ENCODE data around the gene SPG11. TPM values are rescaled to one million over a fixed set of nuclear protein-coding genes. Genes with fewer than 3 reads are reported as not detected.

SPG11 gene
- total and polyA plus RNA-seq, 8 donors = 72.6 to 92.5 (median 83.2) TPM

DNA sequence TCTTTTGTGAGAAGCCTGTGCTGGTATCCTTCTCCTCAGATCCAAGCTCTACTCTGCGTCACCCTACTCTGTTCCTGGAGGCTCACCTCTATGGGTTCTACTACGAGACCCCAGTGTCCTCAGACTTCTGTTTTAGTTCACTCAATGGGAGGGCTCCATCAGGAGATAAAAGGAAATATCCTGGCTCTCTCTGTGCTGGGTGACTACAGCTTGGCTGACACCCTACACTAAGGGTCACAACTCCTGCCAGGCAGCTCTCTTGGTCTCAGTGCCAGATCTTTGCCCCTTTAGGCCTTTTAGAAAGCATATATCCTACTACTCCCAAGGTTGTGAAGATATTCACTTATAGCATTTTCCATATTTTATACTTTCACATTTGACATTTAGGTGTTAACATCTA lies 46.5 kb downstream of the SPG11 start:
- ATAC-seq (no peak), DNase-seq (no peak)
- Histone ChIP-seq H3K36me3 (peaks cover 0 to 100% of the 10 kb centered on the region in 2 donors), H3K4me3 (no peak overlapping the region), H3K9me3 (no peaks in the 10 kb centered on the region), H3K4me1 (no peaks in the 10 kb centered on the region), H3K27me3 (no peaks in the 10 kb centered on the region), H3K27ac (no peak overlapping the region)
- intact Hi-C loops (cut with DNase I) = no loop called here
- TF ChIP-seq, protein P1, sequence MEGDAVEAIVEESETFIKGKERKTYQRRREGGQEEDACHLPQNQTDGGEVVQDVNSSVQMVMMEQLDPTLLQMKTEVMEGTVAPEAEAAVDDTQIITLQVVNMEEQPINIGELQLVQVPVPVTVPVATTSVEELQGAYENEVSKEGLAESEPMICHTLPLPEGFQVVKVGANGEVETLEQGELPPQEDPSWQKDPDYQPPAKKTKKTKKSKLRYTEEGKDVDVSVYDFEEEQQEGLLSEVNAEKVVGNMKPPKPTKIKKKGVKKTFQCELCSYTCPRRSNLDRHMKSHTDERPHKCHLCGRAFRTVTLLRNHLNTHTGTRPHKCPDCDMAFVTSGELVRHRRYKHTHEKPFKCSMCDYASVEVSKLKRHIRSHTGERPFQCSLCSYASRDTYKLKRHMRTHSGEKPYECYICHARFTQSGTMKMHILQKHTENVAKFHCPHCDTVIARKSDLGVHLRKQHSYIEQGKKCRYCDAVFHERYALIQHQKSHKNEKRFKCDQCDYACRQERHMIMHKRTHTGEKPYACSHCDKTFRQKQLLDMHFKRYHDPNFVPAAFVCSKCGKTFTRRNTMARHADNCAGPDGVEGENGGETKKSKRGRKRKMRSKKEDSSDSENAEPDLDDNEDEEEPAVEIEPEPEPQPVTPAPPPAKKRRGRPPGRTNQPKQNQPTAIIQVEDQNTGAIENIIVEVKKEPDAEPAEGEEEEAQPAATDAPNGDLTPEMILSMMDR (IDR thresholded peaks at IDR 0.05) = no peak

DNA sequence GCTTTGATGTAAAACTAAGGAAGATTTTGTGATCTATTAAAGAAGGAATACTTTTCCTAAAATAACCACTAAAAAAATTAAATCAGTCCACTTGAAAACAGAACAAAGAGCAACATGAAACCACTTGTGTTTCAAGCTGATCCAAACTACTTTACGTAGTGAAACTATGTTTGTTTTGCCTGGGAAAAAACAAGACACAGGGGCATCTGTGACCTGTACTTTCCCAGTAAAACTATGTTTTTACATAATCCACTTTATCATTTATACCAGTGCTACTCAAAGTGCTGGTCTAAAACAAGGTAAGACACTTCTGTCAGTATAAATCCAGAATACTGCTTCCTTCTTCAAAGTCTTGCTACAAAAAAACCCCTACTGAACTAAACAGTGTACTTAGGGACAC lies 56.7 kb downstream of the SPG11 start:
- Histone ChIP-seq H3K27me3 (no peaks in the 10 kb centered on the region), H3K4me1 (no peaks in the 10 kb centered on the region), H3K27ac (no peak overlapping the region), H3K4me3 (no peak overlapping the region), H3K9me3 (no peaks in the 10 kb centered on the region), H3K36me3 (peaks cover 0 to 98% of the 10 kb centered on the region in 2 donors)
- TF ChIP-seq, protein P1 (IDR thresholded peaks at IDR 0.05) = no peak
- ATAC-seq (no peak), DNase-seq (no peak)
- intact Hi-C loops (cut with DNase I) = no loop called here

DNA sequence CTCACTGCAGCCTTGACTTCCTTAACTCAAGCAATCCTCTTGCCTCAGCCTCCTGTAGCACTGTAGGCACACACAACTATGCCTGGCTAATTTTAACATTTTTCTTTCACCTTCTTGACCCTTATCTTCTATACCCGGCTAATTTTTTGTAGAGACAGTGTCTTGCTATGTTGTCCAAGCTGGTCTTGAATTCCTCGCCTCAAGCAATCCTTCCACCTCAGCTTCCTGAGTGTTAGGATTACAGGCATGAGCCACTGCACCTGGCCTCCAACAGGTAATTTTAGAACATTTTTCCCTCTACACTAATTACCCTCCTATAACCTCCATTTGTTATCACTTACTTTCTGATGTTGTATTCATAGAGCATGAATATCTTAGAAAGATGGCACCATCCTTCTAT lies 60.3 kb downstream of the SPG11 start:
- intact Hi-C loops (cut with DNase I) = no loop called here
- Histone ChIP-seq H3K27ac (no peak overlapping the region), H3K4me3 (no peak overlapping the region), H3K9me3 (no peaks in the 10 kb centered on the region), H3K27me3 (no peaks in the 10 kb centered on the region), H3K36me3 (peaks cover 0 to 97% of the 10 kb centered on the region in 2 donors), H3K4me1 (no peaks in the 10 kb centered on the region)
- TF ChIP-seq, protein P1 (IDR thresholded peaks at IDR 0.05) = no peak
- ATAC-seq = no peak
- no peak for DNase-seq

DNA sequence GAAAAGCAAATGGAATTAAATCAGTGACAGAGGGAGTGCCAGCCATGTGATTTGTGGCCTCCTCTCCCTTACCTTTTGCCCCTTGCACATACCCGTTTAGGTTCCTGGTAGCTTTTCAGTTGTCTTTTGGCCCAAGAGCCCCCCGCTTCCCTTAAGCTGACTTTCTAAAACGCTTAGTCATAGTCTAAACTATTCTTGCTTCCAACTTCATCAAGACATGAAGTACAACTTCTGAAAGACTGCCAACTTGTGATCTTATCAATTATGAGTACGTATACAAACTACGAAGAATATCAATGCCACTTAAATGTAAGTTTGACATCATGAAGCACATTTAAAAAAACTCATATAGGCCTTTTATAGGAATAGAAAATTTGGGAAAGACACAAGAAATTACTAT lies 64.6 kb downstream of the SPG11 start:
- Histone ChIP-seq H3K4me3 (no peak overlapping the region), H3K36me3 (peaks cover 0 to 97% of the 10 kb centered on the region in 2 donors), H3K27ac (no peak overlapping the region), H3K9me3 (no peaks in the 10 kb centered on the region), H3K4me1 (no peaks in the 10 kb centered on the region), H3K27me3 (no peaks in the 10 kb centered on the region)
- DNase-seq (no peak), ATAC-seq (no peak)
- intact Hi-C loops (cut with DNase I) = no loop called here
- TF ChIP-seq, protein P1 (IDR thresholded peaks at IDR 0.05) = no peak

DNA sequence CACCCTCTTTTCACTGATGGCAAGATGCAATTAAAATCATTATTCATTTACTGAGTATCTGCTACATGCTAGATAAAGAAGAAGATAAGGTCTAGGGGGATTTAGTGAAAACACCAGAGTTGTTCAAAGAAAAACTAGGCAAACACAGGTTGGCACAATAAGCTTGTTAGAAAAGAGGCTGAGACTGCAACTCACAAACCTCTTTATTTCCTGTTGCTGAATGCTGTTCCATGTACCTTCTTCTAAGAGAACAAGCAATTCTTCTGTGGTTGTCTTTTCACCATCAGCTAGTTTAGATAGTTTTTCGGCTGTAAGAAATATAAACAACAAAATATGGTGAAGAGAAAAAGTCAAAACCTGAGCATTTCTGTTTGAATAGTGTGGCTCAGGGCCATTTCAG lies 65.4 kb downstream of the SPG11 start:
- H3K4me1 ChIP-seq = no peaks in the 10 kb centered on the region
- H3K36me3 ChIP-seq = peaks cover 0 to 97% of the 10 kb centered on the region in 2 donors
- H3K9me3 ChIP-seq = no peaks in the 10 kb centered on the region
- DNase-seq = no peak
- no peak overlapping the region for H3K27ac ChIP-seq
- H3K27me3 ChIP-seq = no peaks in the 10 kb centered on the region
- intact Hi-C loops (cut with DNase I) = no loop called here
- ATAC-seq = no peak
- TF ChIP-seq, protein P1 (IDR thresholded peaks at IDR 0.05) = no peak
- H3K4me3 ChIP-seq = no peak overlapping the region

Data from left lung (tissue), 10 donors.